ENCODE results near the gene ZNF683. TPM values are rescaled to one million over a fixed set of nuclear protein-coding genes. Genes with fewer than 3 reads are reported as not detected.

Gene ZNF683
- total and polyA plus RNA-seq, 2 donors (not counting 3 experiments of a cell fraction or from before 2014, with no cell fraction given), result not detected

GRCh38 chr1:26364956-26365355 lies 7.6 kb downstream of the ZNF683 start:
- no TSS peak for BruUV-seq (replicated peaks)
- Histone ChIP-seq H3K27me3 (ENCODE audit: control insufficient read depth in 2 of 2, insufficient read depth in 2 of 2, low read length in 2 of 2) (peaks cover 14 to 15% of the 10 kb centered on the region in 2 experiments), H3K4me1 (ENCODE audit: control insufficient read depth, extremely low read depth, insufficient read depth, low read length) (no peaks in the 10 kb centered on the region), H3K4me3 (replicated peaks in 1 of 3; ENCODE audit: insufficient read depth in 1 of 3, low read depth in 1 of 3, low read length in 3 of 3) (no peak overlapping the region), H3K9me3 (replicated peaks; ENCODE audit: control insufficient read depth, insufficient read depth, low read length) (no peaks in the 10 kb centered on the region), H3K79me2 (ENCODE audit: control insufficient read depth, insufficient read depth, low read length) (no peaks in the 10 kb centered on the region), H3K27ac (ENCODE audit: insufficient read depth, low read depth, low read length) (no peak overlapping the region), H3K9me1 (replicated peaks; ENCODE audit: control insufficient read depth, extremely low read depth, insufficient read depth, low read length) (no peaks in the 10 kb centered on the region), H2AFZ (ENCODE audit: low read depth, low read length) (no peak overlapping the region), H3K9ac (replicated peaks; ENCODE audit: extremely low read depth, insufficient read depth, low read length) (no peak overlapping the region), H3K36me3 (ENCODE audit: control insufficient read depth in 2 of 2, extremely low read depth in 1 of 2, insufficient read depth in 2 of 2, low read length in 2 of 2) (no peaks in the 10 kb centered on the region), H4K20me1 (replicated peaks; ENCODE audit: control insufficient read depth, extremely low read depth, insufficient read depth, low read length) (no peaks in the 10 kb centered on the region), H3K4me2 (ENCODE audit: insufficient read depth, low read length) (no peak overlapping the region)
- dilution Hi-C loops (cut with MboI; ENCODE audit: extremely low pct_ligation_motif_present, low sequenced_read_pairs), result no loop called here
- TF ChIP-seq MYC (IDR thresholded peaks at IDR 0.05; ENCODE audit: low read depth, low read length) (no peak), POLR2A (IDR thresholded peaks at IDR 0.05; ENCODE audit: low read depth, low read length) (no peak), FOS (IDR thresholded peaks at IDR 0.05; ENCODE audit: borderline replicate concordance, insufficient read depth, low read length) (no peak), POLR2AphosphoS5 (IDR thresholded peaks at IDR 0.05; ENCODE audit: insufficient read depth, low read depth, low read length) (no peak), GATA2 (IDR thresholded peaks at IDR 0.05; ENCODE audit: insufficient read depth, insufficient read length, low read depth, low read length) (no peak), JUN (IDR thresholded peaks at IDR 0.05; ENCODE audit: borderline replicate concordance, insufficient read depth, insufficient read length, low read depth) (no peak), CTCF (IDR thresholded peaks at IDR 0.05; ENCODE audit: extremely low read depth in 1 of 2, insufficient read depth in 1 of 2, low read depth in 1 of 2, low read length in 2 of 2) (no peak), EZH2 (IDR thresholded peaks at IDR 0.05; ENCODE audit: borderline replicate concordance, low read depth, low read length, severe bottlenecking) (no peak)
- TF ChIP-seq, protein P1, sequence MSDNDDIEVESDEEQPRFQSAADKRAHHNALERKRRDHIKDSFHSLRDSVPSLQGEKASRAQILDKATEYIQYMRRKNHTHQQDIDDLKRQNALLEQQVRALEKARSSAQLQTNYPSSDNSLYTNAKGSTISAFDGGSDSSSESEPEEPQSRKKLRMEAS (IDR thresholded peaks at IDR 0.05; ENCODE audit: insufficient read depth, insufficient read length), result no peak
- intact Hi-C loops (cut with micrococcal nuclease), result loop anchor here (1.0 to 5.0 kb wide), 3 partner anchors 43 to 260 kb away; no protein-coding TSS in a partner anchor
- FAIRE-seq (no peak), DNase-seq (ENCODE audit: low read depth, low spot score) (no peak)
- POLR2A ChIA-PET, result no interaction called here
- CTCF ChIA-PET, result interaction anchor here (1.0 to 2.9 kb wide), 19 partner anchors 9 to 260 kb away, joined by 3 to 35 read pairs (median 5); partner anchors contain the start of genes SH3BGRL3 and ZNF593

Measured in endothelial cell of umbilical vein (primary cell).